Chondrocyte (in vitro differentiated cells): Measurements from ENCODE around the gene PPM1M. TPM values are rescaled to one million over a fixed set of nuclear protein-coding genes. Genes with fewer than 3 reads are reported as not detected.
A peak's percentile ranks its signal among the peaks of the same experiment; 100 is the strongest.

ENCODE experiments used
- DNase-seq: peaks from one replicate; pipeline ENCODE4 v3.0.0; 2021; ENCODE audit warnings: mixed read lengths, low spot score
- H3K27ac Mint-ChIP-seq: one replicate; pipeline ENCODE4 v1.8.0; 2021; ENCODE audit warnings: mild to moderate bottlenecking, moderate library complexity, mixed read lengths; ENCODE audit not compliant: unreplicated experiment
- H3K27me3 Mint-ChIP-seq: 2 replicates; pipeline ENCODE4 v1.8.0; 2021; ENCODE audit warnings: low read depth, mixed read lengths
- H3K36me3 Mint-ChIP-seq: 2 replicates; pipeline ENCODE4 v1.8.0; 2021; ENCODE audit warnings: low read depth, mixed read lengths
- H3K4me1 Mint-ChIP-seq: 2 replicates; pipeline ENCODE4 v1.8.0; 2021; ENCODE audit warnings: low read depth, mild to moderate bottlenecking, mixed read lengths
- H3K4me3 Mint-ChIP-seq: one replicate; pipeline ENCODE4 v1.8.0; 2021; ENCODE audit warnings: mild to moderate bottlenecking, moderate library complexity, mixed read lengths; ENCODE audit not compliant: unreplicated experiment
- H3K9me3 Mint-ChIP-seq: 2 replicates; pipeline ENCODE4 v1.8.0; 2021; ENCODE audit warnings: low read depth, mixed read lengths
- CTCF ChIP-seq: fragments of 200-600 bp; sonication (generic); IDR thresholded peaks from 2 replicates; pipeline ENCODE4 v1.5.0; 2021; ENCODE audit warnings: antibody characterized with exemption, mild to moderate bottlenecking, moderate library complexity
- total RNA-seq: library from RNA; stranded (reverse); gene quantifications from 3 replicates; pipeline ENCODE4 v1.2.1, GENCODE V29; 2021

Gene PPM1M
- total RNA-seq, 1 donor from 2014 or later: 20.1 TPM

DNA sequence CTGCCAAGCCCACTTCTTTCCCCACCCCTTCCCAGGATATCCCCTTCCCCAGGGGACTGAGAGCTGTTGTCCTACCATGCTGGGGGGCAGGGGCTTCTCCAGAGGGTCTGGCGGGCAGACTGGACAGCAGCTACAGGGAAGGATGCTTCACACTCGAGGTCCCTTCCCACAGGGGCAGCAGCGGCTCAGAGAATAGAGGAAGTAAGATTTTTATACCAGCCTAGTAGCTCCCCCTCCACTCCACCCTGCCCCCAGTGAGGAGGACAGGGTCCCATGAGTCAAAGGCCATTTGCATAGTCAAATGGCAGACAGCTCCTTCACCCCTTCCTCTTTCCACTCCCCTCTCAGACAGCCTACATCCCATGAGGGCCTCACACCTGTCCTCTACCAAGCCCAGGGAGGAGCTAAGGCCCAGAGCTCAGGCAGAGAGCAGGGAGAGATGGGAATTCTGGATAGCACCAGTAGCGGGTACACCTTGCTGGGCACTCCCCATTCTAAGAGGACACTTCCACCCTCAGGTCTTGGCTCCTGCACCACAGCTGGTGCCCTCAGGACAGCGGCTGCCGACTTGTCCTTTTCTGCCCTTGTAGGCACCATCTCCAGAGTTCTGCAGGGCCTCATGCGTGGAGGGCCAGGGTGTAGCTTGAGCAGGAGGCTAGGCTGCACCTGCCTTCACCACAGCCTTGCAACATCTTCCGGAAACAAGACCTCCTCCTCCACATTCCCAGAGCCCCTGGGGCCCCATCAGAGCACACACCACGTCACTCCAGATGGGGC, 19.9 kb upstream of the PPM1M start, which contains the start of gene TLR9:
Gene TLR9 (minus strand): TSS at position 194 of the 777 bp plus-strand sequence. CDS start 116 bp downstream, at position 78.
- DNase-seq: no peak
- no peak for TF ChIP-seq CTCF
- no peaks in the 10 kb centered on the region for H3K9me3 Mint-ChIP-seq
- no peak within 1 kb of the TSS for H3K27ac Mint-ChIP-seq
- H3K4me3 Mint-ChIP-seq: no peak within 1 kb of the TSS
- no peaks in the 10 kb centered on the region for H3K27me3 Mint-ChIP-seq
- H3K4me1 Mint-ChIP-seq: no peaks in the 10 kb centered on the region
- H3K36me3 Mint-ChIP-seq: peaks cover 13% of the 10 kb centered on the region

DNA sequence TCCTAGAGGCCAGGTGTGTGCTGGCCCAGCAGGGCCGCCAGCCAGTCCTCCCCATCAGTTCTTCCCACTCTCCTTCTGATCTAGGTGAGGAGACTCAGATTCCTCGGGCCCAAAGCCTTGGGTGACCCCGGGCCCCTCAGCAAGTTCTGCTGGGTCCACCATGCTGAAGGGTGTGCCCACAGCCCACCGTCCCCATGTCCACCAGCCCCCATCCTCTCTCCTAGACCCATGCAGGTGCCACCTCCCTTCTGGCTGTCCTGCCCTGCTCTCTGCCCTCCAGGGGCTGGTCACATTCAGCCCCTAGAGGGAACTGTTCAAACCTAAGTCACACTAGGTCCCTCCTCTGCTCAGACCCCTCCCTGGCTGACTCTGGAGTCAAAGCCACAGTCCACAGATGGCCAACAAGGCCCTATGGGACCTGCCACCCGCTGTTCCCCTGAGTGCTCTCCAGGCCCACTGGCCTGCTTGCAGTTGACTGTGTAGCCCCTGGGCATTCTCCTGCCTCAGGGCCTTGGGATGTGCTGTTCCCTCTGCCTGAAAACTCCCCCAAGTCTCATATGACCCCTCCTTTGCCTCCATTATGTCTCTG, 19.2 kb upstream of the PPM1M start:
- Mint-ChIP-seq H3K27me3 (no peaks in the 10 kb centered on the region), H3K9me3 (no peaks in the 10 kb centered on the region), H3K36me3 (peaks cover 15% of the 10 kb centered on the region), H3K4me3 (no peak overlapping the region), H3K27ac (no peak overlapping the region), H3K4me1 (no peaks in the 10 kb centered on the region)
- no peak for TF ChIP-seq CTCF
- no peak for DNase-seq

DNA sequence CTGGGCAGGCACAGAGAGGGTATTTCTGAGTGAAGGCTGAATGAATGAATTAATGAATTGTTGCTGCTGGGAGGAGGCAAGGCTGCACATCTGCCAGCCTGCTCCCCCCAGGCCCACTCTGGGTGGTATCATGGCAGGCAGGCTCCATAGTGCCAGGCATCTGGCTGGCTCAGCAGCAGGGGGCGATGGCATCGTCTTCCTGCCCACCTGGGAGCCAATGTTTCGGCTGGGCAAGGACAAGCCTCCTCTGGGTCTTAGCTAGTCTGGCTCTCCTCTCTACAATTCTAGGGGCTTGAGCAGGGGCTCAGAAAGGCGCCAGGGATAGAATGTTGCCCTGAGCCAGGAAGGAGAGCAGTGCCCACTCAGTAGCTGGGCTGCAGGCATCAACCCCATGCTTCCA, 18.4 kb upstream of the PPM1M start:
- H3K27ac Mint-ChIP-seq: no peak overlapping the region
- H3K27me3 Mint-ChIP-seq: no peaks in the 10 kb centered on the region
- no peaks in the 10 kb centered on the region for H3K4me1 Mint-ChIP-seq
- H3K36me3 Mint-ChIP-seq: peaks cover 20% of the 10 kb centered on the region
- no peak for DNase-seq
- H3K9me3 Mint-ChIP-seq: no peaks in the 10 kb centered on the region
- TF ChIP-seq CTCF: peak; percentile 33
- no peak overlapping the region for H3K4me3 Mint-ChIP-seq

GRCh38 chr3:52227766-52228165, 17.8 kb upstream of the PPM1M start:
- no peak overlapping the region for H3K27ac Mint-ChIP-seq
- H3K9me3 Mint-ChIP-seq: no peaks in the 10 kb centered on the region
- H3K36me3 Mint-ChIP-seq: peaks cover 23% of the 10 kb centered on the region
- H3K4me3 Mint-ChIP-seq: no peak overlapping the region
- DNase-seq: no peak
- no peaks in the 10 kb centered on the region for H3K4me1 Mint-ChIP-seq
- no peak for TF ChIP-seq CTCF
- H3K27me3 Mint-ChIP-seq: no peaks in the 10 kb centered on the region

GRCh38 chr3:52228266-52228665, 17.3 kb upstream of the PPM1M start:
- Mint-ChIP-seq H3K27me3 (no peaks in the 10 kb centered on the region), H3K4me1 (no peaks in the 10 kb centered on the region), H3K9me3 (no peaks in the 10 kb centered on the region), H3K4me3 (no peak overlapping the region), H3K36me3 (peaks cover 23% of the 10 kb centered on the region), H3K27ac (no peak overlapping the region)
- TF ChIP-seq CTCF: no peak
- no peak for DNase-seq
